H4 (cell line): ENCODE results near the gene INTS7. TPM values are rescaled to one million over a fixed set of nuclear protein-coding genes. Genes with fewer than 3 reads are reported as not detected.
"Not testable (repeated sequence)": the region's sequence is repeated elsewhere in the genome, so short reads cannot be mapped to it uniquely, and the experiment has no call there.

Experiments used
- DNase-seq: peaks from one replicate; pipeline ENCODE4 v3.0.0-alpha.2; 2015; ENCODE audit warnings: low spot score
- total RNA-seq: library from RNA; depleted of rRNA; stranded (reverse); fragments of >200 nt; shearing (Covaris generic); gene quantifications from 2 replicates; pipeline ENCODE4 v1.2.3, GENCODE V29; 2014

The INTS7 gene
- total RNA-seq, 1 experiment from 2014 or later = 25.8 TPM

DNA sequence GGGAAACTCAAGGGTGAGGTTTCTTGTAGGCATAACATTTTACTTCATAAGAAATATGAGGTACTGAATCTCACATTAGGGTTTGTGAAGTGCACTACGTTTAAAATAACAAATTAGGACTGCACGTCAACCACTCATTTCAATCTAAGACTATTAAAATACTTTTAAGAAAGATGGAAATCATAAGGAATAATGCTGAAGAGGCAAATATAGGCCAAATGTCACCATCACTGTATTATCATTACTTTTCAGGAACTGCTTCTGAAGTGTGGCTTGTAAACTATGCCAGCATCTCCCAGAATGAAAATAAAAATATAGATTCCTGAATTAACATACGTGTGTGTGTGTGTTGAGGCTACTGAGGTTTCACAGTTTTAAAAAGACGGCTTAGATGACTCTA lies 56.8 kb downstream of the INTS7 start:
- DNase-seq = no peak

DNA sequence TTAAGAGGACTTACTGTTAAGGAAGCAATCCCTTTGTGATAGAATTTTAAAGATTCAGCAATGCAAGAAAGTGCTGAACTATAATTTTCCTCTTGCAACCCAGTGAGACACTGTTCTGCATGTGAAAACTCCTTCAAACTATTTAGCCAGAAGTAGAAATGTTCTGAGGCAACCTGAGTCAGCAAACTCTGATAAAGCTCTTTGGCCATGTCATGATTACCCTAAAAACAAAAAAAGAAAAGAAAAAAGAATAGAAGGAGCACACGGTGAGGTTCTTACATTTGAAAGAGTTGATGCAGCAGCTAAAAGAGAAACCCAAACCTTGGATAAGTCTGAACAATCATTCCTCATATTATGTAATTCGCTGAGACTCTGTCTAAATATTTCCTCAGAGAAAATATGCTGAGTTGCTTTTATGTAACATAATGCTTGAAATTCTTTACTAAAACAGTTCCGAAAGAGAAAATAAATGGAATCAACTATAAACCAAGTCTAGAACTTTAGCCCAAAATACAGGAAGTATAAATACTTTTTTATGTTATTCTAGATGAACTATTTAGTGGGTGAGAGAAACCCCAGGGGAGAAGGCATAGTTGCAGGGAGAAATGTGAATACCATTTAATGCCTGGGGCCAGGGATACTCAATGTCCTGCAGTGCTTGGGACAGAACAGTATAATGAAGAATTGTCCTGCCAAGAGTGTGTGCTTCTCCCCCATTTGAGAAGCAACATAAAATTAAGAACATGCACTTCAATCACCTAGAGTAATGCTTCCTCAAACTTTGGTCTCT lies 60.0 kb downstream of the INTS7 start:
- no peak for DNase-seq

- no peak for DNase-seq
These were observed 61.8 kb downstream of the INTS7 start for GRCh38 chr1:211973541-211973940.

DNA sequence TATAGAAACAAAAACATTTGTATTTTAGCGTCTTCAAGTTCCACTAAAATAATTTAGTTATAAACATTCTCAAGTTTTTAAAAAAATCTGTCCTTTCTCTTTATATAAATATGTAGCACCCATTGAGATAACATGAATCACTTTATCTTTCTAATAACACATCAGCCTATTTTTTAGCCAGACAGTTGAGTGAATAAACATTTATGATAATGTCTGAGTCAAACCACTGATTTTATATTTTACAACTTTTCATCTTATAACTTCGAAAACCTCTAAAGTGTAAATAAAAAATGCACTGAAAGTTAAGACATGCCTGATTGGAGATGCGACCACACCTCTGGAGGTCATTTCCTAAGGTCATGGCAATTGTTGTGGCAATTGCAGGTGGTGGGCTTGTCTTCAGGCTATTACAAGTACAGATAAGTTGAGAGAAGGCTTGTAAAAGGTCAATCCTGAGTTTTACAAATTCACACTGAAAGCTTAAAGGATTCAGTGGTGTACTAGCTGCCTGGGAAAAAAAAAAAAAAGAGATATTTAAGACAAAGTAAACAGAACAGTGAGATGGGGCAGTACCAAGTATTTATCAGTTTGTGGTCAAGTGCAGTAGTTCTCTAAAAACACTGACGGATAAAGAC lies 67.0 kb downstream of the INTS7 start:
- no peak for DNase-seq

GRCh38 chr1:211967704-211968103 lies 67.7 kb downstream of the INTS7 start:
- no peak for DNase-seq

DNA sequence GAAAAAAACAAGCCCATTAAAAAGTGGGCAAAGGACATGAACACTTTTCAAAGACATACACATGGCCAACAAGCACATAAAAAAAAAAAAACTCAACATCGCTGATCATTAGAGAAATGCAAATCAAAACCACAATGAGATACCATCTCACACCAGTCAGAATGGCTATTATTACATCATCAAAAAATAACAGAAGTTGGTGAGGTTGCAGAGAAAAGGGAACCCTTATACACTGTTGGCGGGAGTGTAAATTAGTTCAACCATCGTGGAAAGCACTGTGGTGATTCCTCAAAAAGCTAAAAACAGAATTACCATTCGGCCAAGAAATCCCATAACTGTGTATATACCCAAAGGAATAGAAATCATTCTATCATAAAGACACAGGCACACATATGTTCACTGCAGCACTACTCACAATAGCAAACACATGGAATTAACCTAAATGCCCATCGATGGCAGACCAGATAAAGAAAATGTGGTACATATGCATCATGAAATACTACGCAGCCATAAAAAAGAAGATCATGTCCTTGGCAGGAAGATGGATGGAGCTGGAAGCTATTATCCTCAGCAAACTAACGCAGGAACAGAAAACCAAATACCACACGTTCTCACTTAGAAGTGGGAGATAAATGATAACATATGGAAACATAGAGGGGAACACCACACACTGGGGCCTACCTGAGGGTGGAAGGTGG lies 70.1 kb downstream of the INTS7 start:
- DNase-seq = no peak

GRCh38 chr1:211959680-211960079 lies 75.7 kb downstream of the INTS7 start:
- DNase-seq = no peak

GRCh38 chr1:211959221-211959620 lies 76.1 kb downstream of the INTS7 start:
- DNase-seq = no peak

DNA sequence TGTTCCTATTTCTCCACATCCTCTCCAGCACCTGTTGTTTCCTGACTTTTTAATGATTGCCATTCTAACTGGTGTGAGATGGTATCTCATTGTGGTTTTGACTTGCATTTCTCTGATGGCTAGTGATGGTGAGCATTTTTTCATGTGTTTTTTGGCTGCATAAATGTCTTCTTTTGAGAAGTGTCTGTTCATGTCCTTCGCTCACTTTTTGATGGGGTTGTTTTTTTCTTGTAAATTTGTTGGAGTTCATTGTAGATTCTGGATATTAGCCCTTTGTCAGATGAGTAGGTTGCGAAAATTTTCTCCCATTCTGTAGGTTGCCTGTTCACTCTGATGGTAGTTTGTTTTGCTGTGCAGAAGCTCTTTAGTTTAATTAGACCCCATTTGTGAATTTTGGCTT lies 81.3 kb downstream of the INTS7 start:
- not testable (repeated sequence) for DNase-seq

GRCh38 chr1:211953543-211953942 lies 81.8 kb downstream of the INTS7 start:
- not testable (repeated sequence) for DNase-seq

DNA sequence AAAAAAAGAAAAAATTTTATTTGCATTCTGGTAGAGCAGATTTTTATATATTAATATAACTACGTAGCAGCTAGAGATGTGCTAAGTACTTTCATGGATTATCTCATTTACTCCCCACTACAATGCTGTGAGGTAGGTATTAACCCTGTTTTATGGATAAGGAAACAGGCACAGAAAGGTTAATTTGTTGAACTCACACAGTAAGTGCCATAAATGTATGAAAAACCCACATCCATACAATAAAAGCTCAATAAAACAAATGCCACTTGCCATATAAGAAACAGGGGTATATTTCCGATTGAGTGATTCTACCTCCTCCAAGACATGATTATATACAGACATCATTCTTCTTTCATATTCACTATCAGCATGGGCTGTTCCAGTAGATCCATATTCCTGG lies 83.1 kb downstream of the INTS7 start:
- no peak for DNase-seq

DNA sequence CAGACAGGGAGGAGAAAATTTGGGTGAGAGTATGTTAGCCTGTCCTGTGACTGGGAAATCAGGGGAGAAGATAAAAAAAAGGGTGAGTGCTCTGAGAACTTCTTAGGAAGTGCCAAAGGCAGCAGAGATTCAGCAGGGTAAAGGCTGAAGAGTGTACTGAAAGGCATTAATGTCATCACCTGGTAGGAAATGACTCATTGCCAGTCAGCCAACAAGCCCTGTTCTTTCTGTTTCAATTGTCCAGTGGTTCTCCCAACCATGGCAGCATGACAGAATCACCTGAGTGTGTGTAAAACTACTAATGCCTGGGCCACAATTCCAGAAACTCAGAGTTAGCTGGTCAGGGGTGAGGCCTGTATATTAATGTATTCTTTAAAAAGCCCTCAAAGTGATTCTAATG lies 83.5 kb downstream of the INTS7 start:
- peak; percentile 39 for DNase-seq

DNA sequence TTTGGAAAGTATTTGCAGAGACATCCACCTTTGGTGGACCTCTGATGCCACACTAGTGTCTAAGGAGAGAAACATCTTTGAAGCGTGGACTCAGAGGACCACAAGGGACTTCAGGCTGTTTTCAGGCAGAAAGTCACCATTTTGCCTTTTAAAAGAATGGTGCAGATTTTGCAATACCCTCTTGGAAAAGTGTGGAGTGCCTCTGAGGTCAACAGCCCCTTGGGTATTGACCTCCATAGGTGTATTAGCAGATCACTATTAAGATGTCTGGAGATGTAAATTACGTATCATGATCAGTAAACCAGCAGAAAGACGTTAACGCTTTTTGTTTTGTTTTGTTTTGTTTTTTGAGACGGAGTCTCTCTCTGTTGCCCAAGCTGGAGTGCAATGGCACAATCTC lies 87.0 kb downstream of the INTS7 start:
- no peak for DNase-seq

DNA sequence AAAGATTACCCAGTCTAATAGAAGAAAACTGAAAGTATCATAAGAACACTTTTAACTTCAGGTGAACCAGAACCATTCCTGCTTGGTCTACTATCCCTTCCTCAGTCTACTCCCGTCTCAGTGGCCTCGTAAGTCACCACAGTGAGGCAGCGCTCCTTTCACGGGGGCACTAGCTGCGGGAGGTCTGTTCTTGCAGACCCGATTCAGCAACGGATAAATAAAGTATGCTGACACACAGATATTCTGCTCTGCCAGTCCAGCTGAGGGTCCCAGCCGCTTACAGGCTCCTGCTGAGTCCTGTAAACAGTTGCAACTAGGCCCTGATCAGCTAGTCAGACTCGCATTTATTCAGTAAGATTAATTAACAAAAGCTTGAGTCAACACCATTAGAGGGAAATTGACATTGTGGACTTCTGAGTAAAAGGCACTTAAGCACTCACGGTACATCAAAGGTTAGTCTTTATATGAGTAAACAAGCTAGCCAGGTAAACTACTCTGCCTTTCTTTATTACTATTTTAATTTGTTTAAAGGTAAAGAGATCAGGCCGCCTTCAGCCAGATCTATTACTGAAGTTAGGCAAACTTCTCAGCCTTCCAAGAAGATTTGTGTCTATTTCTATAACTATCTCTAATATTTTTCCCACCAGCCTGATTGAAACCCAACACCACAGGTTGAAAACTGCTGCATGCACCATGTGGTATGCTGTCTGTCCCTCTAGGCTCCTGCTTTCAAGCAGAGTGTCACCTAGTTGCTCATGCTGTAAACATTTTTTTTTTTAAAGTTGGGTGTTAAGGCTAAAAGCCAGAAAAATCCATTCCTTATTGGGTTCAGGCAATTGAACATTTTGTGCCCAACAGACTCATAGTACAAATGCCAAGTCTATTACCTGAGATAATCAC lies 87.7 kb downstream of the INTS7 start:
- no peak for DNase-seq

DNA sequence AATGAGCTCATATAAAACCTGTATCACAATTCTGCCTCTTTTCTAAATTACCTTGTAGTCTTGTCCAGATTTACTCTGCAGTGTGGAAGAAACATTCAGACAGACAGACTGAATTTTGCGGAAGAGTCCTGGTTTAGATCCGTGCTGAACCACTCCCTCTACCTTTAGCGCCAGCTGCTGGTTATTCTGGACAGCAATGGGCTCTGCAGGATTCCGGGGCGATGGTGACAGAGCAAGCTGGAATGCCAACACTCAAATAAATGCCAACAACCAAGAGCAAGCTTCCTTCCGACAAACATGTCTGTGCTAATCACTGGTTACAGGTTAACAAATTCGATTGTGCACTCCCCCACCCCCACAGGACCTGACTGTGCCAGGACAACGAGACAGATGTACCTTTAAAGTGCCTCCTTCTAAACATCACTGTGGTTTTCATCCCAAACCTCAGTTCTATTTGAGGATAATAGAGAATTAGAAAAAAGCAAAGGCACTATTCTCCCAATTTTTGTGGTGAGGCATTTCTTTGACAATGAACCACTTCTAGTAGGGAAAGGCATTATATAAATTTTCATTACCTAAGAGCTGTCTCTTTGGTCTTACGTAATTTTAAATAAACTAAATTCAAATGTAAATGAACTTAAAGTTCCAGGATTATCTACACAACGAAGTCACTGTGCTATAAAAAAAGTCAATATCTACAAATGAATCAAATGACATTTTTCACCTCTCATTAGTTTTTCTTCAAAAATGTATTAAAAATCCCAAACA lies 90.4 kb downstream of the INTS7 start:
- DNase-seq = no peak

DNA sequence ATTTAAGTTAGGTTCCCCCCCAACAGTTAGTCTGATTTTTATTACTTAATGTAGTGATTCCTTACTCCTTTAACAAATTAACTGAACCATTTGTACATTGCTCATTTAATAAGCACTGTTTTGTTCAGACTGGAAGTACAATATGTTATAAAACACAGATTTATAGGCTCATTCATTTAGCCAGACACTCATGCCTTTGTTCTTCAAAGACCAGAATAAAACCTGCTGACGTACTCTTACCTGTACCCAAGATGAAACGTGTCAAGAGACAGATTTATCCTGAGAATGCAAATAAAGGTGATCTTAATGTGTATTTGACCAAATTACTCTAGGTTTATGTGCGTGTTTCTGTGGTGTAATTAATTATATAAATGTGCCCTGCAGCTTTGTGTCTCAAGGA lies 92.8 kb downstream of the INTS7 start:
- DNase-seq = no peak

DNA sequence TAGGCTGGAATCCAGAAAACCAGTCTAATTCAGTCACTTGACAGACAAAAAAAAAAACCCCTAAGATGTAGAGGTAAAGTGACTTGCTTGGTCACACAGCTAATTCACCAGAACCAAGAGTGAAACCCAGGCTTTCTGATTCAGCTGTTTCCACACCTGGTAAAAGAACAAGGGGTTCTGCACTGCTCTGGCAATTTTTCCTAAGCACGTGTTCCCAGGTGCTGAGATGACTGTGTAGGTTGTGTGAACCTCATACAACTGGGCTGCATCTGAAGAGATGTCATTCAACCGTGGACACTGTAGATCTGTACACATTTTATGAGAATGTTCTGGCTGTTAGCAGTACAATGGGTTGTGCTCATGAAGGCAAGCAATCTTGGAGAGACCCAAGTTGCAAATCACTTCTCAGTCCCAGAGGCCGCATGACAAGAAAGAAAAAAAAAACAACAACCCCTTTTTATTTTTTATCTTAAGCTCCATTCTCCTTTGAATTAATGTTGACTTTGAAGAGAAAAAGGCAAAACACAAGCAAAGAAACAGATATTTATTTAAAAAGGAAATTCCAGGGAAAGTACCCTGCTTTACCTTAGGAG lies 95.4 kb downstream of the INTS7 start:
- DNase-seq = no peak

- no peak for DNase-seq
These were observed 96.8 kb downstream of the INTS7 start for GRCh38 chr1:211938561-211938997.

GRCh38 chr1:211937422-211937821 lies 97.9 kb downstream of the INTS7 start:
- not testable (repeated sequence) for DNase-seq

- no peak for DNase-seq
These were observed 99.8 kb downstream of the INTS7 start for GRCh38 chr1:211935448-211935970.
